Endothelial cell of umbilical vein (primary cell): ENCODE results near the gene FAM168B.

ENCODE experiments used
- JUN ChIP-seq: IDR thresholded peaks from 2 replicates; pipeline ENCODE4 v1.6.1; 2011; ENCODE audit warnings: borderline replicate concordance, low read depth; ENCODE audit not compliant: insufficient read length, insufficient read depth
- POLR2A ChIP-seq: IDR thresholded peaks from 2 replicates; pipeline ENCODE4 v1.6.1; 2012; ENCODE audit warnings: low read depth, mild to moderate bottlenecking, control low read depth, low read length

GRCh38 chr2:131103165-131103564 lies 9.9 kb upstream of the FAM168B start:
- no peak for TF ChIP-seq POLR2A
- no peak for TF ChIP-seq JUN
